Progenitor cell of endocrine pancreas (in vitro differentiated cells): Measurements from ENCODE around the gene GRK5. TPM values are rescaled to one million over a fixed set of nuclear protein-coding genes. Genes with fewer than 3 reads are reported as not detected.

Experiments used
- DNase-seq: peaks from one replicate; pipeline ENCODE4 v3.0.0; 2021; ENCODE audit warnings: low spot score; ENCODE audit not compliant: unreplicated experiment
- H3K27ac Mint-ChIP-seq: 2 replicates; pipeline ENCODE4 v1.8.0; 2021; ENCODE audit warnings: mild to moderate bottlenecking, moderate library complexity, mixed read lengths
- H3K27me3 Mint-ChIP-seq: 2 replicates; pipeline ENCODE4 v1.8.0; 2021; ENCODE audit warnings: mixed read lengths
- H3K36me3 Mint-ChIP-seq: 2 replicates; pipeline ENCODE4 v1.8.0; 2022; ENCODE audit warnings: mixed read lengths; ENCODE audit not compliant: insufficient read depth
- H3K4me1 Mint-ChIP-seq: 2 replicates; pipeline ENCODE4 v1.8.0; 2021; ENCODE audit warnings: low read depth, mixed read lengths
- H3K4me3 Mint-ChIP-seq: 2 replicates; pipeline ENCODE4 v1.8.0; 2021; ENCODE audit warnings: low read depth, mild to moderate bottlenecking, moderate library complexity, mixed read lengths
- H3K9me3 Mint-ChIP-seq: 2 replicates; pipeline ENCODE4 v1.8.0; 2021; ENCODE audit warnings: low read depth, mixed read lengths
- total RNA-seq: library from RNA; stranded (reverse); gene quantifications from 2 replicates; pipeline ENCODE4 v1.2.1, GENCODE V29; 2021
- TF ChIP-seq, protein P1 (sequence below): fragments of 200-600 bp; sonication (generic); IDR thresholded peaks from one replicate; pipeline ENCODE4 v1.5.0; 2021; ENCODE audit warnings: antibody characterized with exemption, mild to moderate bottlenecking; ENCODE audit not compliant: unreplicated experiment

Gene GRK5
- total RNA-seq, 1 donor from 2014 or later, result 21.6 TPM

DNA sequence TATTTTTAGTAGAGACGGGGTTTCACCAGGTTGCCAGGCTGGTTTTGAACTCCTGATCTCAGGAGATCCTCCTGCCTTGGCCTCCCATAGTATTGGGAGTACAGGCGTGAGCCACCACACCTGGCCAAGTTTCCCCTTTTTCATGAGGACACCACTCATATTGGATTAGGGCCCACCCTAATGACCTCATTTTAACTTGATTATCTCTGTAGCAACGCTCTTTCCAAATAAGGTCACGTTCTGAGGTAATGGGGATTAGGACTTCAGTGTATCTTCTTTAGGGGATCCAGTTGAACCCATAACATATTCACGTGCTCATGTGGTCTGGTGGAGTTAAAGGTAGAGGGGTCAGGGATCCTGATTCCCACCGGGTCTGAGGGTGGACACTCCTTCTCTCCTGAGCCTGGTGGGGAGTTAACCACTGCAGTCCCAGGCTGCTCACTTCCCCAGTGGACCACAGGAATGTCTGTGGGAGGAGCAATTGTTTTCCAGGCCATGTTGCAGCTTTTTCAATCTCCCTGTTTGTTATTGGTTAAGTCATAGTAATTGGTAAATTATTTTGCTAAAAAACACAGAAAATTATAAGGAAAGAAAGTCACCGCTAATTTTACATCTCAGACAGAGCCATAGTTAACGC is 130.5 kb downstream of the GRK5 start:
- Mint-ChIP-seq H3K4me3 (no peak overlapping the region), H3K36me3 (peaks cover 7% of the 10 kb centered on the region), H3K9me3 (no peaks in the 10 kb centered on the region), H3K4me1 (peaks cover 14% of the 10 kb centered on the region), H3K27me3 (no peaks in the 10 kb centered on the region), H3K27ac (peak overlapping the region; percentile 55)
- TF ChIP-seq, protein P1, sequence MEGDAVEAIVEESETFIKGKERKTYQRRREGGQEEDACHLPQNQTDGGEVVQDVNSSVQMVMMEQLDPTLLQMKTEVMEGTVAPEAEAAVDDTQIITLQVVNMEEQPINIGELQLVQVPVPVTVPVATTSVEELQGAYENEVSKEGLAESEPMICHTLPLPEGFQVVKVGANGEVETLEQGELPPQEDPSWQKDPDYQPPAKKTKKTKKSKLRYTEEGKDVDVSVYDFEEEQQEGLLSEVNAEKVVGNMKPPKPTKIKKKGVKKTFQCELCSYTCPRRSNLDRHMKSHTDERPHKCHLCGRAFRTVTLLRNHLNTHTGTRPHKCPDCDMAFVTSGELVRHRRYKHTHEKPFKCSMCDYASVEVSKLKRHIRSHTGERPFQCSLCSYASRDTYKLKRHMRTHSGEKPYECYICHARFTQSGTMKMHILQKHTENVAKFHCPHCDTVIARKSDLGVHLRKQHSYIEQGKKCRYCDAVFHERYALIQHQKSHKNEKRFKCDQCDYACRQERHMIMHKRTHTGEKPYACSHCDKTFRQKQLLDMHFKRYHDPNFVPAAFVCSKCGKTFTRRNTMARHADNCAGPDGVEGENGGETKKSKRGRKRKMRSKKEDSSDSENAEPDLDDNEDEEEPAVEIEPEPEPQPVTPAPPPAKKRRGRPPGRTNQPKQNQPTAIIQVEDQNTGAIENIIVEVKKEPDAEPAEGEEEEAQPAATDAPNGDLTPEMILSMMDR, result no peak
- no peak for DNase-seq

DNA sequence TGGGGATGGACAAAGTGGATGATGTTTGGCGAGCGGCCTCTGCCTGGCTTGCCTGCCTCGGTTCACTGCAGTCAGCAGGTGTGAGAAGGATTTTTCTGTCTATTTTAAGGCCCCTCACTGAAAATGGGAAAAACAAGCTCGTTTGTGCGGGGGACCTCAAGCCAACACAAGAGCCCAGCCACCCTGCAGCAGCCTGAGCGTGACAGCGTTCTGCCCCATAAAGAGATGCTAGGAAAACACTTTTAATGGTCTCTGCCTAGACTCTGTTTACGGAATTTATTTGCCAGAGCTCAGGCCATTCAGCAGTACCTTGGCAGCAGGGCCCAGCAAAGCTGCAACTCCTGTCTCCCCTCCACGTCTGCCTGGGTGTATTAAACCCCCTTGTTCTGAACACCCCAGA is 131.7 kb downstream of the GRK5 start:
- H3K27ac Mint-ChIP-seq, result no peak overlapping the region
- no peaks in the 10 kb centered on the region for H3K9me3 Mint-ChIP-seq
- no peak for DNase-seq
- H3K36me3 Mint-ChIP-seq, result peaks cover 5% of the 10 kb centered on the region
- H3K4me3 Mint-ChIP-seq, result no peak overlapping the region
- H3K4me1 Mint-ChIP-seq, result peaks cover 13% of the 10 kb centered on the region
- no peaks in the 10 kb centered on the region for H3K27me3 Mint-ChIP-seq
- TF ChIP-seq, protein P1, result no peak

- Mint-ChIP-seq H3K9me3 (no peaks in the 10 kb centered on the region), H3K4me3 (no peak overlapping the region), H3K27ac (peak overlapping the region; percentile 8), H3K27me3 (no peaks in the 10 kb centered on the region), H3K4me1 (peaks cover 11% of the 10 kb centered on the region), H3K36me3 (peaks cover 5% of the 10 kb centered on the region)
- DNase-seq, result no peak
- TF ChIP-seq, protein P1, result no peak
Observed at GRCh38 chr10:119340893-119341458, 133.6 kb downstream of the GRK5 start.

- H3K27ac Mint-ChIP-seq, result no peak overlapping the region
- TF ChIP-seq, protein P1, result no peak
- H3K36me3 Mint-ChIP-seq, result peaks cover 5% of the 10 kb centered on the region
- H3K9me3 Mint-ChIP-seq, result no peaks in the 10 kb centered on the region
- no peaks in the 10 kb centered on the region for H3K27me3 Mint-ChIP-seq
- DNase-seq, result no peak
- no peak overlapping the region for H3K4me3 Mint-ChIP-seq
- peaks cover 10% of the 10 kb centered on the region for H3K4me1 Mint-ChIP-seq
Observed at GRCh38 chr10:119341459-119342301, 134.3 kb downstream of the GRK5 start.

DNA sequence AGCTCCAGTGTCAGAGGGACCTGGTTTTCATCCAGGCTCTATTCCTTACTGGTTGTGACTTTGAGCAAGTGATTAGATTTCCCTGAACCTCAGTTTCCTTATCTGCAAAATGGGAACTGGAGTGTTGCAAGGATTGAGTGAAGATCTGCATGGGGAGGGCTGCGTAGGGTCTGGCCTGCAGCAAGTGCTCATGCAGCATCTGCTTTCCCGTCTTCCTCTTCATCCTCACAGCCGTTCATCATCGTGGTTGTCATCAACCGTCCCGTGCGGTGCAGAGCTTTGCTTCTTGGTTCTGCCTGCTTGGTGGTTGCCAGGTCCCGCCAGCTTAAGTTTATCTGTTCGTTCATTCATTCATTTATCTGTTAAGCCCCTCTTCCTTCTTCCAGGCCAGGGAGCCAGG is 135.0 kb downstream of the GRK5 start:
- H3K36me3 Mint-ChIP-seq, result peaks cover 5% of the 10 kb centered on the region
- H3K9me3 Mint-ChIP-seq, result no peaks in the 10 kb centered on the region
- H3K27me3 Mint-ChIP-seq, result no peaks in the 10 kb centered on the region
- TF ChIP-seq, protein P1, result no peak
- no peak for DNase-seq
- H3K4me3 Mint-ChIP-seq, result no peak overlapping the region
- H3K27ac Mint-ChIP-seq, result no peak overlapping the region
- peaks cover 10% of the 10 kb centered on the region for H3K4me1 Mint-ChIP-seq
